ENCODE measurements around the gene MMP23B.

MMP23B gene

GRCh38 chr1:1598720-1599029 lies 33.3 kb upstream of the MMP23B start:
- no peak overlapping the region for H2AFZ ChIP-seq (ENCODE audit: low read length)
- no peaks in the 10 kb centered on the region for H3K4me1 ChIP-seq (ENCODE audit: insufficient read depth, low read length, poor library complexity, severe bottlenecking)
- H3K36me3 ChIP-seq (ENCODE audit: insufficient read depth, low read length), result no peaks in the 10 kb centered on the region
- no peaks in the 10 kb centered on the region for H3K9me2 ChIP-seq (replicated peaks; ENCODE audit: low read depth, low read length)
- no peaks in the 10 kb centered on the region for H3K9me3 ChIP-seq (ENCODE audit: insufficient read depth, low read depth, low read length)
- no peaks in the 10 kb centered on the region for H4K20me1 ChIP-seq (ENCODE audit: insufficient read depth, low read length, poor library complexity, severe bottlenecking)
- H3K9ac ChIP-seq (ENCODE audit: low read depth, low read length, poor library complexity, severe bottlenecking), result no peak overlapping the region
- no peak overlapping the region for H3K4me3 ChIP-seq (ENCODE audit: low read length, poor library complexity, severe bottlenecking)
- TF ChIP-seq EZH2phosphoT487 (IDR thresholded peaks at IDR 0.05; ENCODE audit: borderline replicate concordance), result no peak
- TF ChIP-seq CTCF (conservative IDR thresholded peaks at IDR 0.05; ENCODE audit: low read length), result no peak
- no peaks in the 10 kb centered on the region for H3K79me2 ChIP-seq (ENCODE audit: insufficient read depth, low read length)
- no peaks in the 10 kb centered on the region for H3F3A ChIP-seq (ENCODE audit: low read depth)
- peaks cover 19% of the 10 kb centered on the region for H3K27me3 ChIP-seq (ENCODE audit: insufficient read depth, low read length, poor library complexity, severe bottlenecking)
- no peak overlapping the region for H3K4me2 ChIP-seq (ENCODE audit: low read depth, low read length, poor library complexity, severe bottlenecking)

- no peaks in the 10 kb centered on the region for H4K20me1 ChIP-seq (ENCODE audit: insufficient read depth, low read length, poor library complexity, severe bottlenecking)
- no peaks in the 10 kb centered on the region for H3K9me3 ChIP-seq (ENCODE audit: insufficient read depth, low read depth, low read length)
- H3K9ac ChIP-seq (ENCODE audit: low read depth, low read length, poor library complexity, severe bottlenecking), result no peak overlapping the region
- H3K4me3 ChIP-seq (ENCODE audit: low read length, poor library complexity, severe bottlenecking), result no peak overlapping the region
- H3K27me3 ChIP-seq (ENCODE audit: insufficient read depth, low read length, poor library complexity, severe bottlenecking), result peaks cover 19% of the 10 kb centered on the region
- no peaks in the 10 kb centered on the region for H3K9me2 ChIP-seq (replicated peaks; ENCODE audit: low read depth, low read length)
- no peaks in the 10 kb centered on the region for H3K4me1 ChIP-seq (ENCODE audit: insufficient read depth, low read length, poor library complexity, severe bottlenecking)
- no peak overlapping the region for H2AFZ ChIP-seq (ENCODE audit: low read length)
- no peaks in the 10 kb centered on the region for H3K36me3 ChIP-seq (ENCODE audit: insufficient read depth, low read length)
- H3F3A ChIP-seq (ENCODE audit: low read depth), result no peaks in the 10 kb centered on the region
- TF ChIP-seq EZH2phosphoT487 (IDR thresholded peaks at IDR 0.05; ENCODE audit: borderline replicate concordance), result no peak
- no peak for TF ChIP-seq CTCF (conservative IDR thresholded peaks at IDR 0.05; ENCODE audit: low read length)
- no peaks in the 10 kb centered on the region for H3K79me2 ChIP-seq (ENCODE audit: insufficient read depth, low read length)
- H3K4me2 ChIP-seq (ENCODE audit: low read depth, low read length, poor library complexity, severe bottlenecking), result no peak overlapping the region
Observed at GRCh38 chr1:1599030-1599934, 32.7 kb upstream of the MMP23B start.

GRCh38 chr1:1599935-1600860 lies 31.8 kb upstream of the MMP23B start, which contains the start of gene FNDC10:
TSS of gene FNDC10 (minus strand) at chr1:1600135. CDS start at chr1:1600015, 120 bp downstream.
- Histone ChIP-seq H3K4me2 (ENCODE audit: low read depth, low read length, poor library complexity, severe bottlenecking) (no peak within 1 kb of the TSS), H3K9me2 (replicated peaks; ENCODE audit: low read depth, low read length) (no peaks in the 10 kb centered on the region), H4K20me1 (ENCODE audit: insufficient read depth, low read length, poor library complexity, severe bottlenecking) (no peaks in the 10 kb centered on the region), H3K27me3 (ENCODE audit: insufficient read depth, low read length, poor library complexity, severe bottlenecking) (peaks cover 14% of the 10 kb centered on the region), H3K9me3 (ENCODE audit: insufficient read depth, low read depth, low read length) (no peaks in the 10 kb centered on the region), H3K79me2 (ENCODE audit: insufficient read depth, low read length) (no peaks in the 10 kb centered on the region), H2AFZ (ENCODE audit: low read length) (no peak within 1 kb of the TSS), H3K9ac (ENCODE audit: low read depth, low read length, poor library complexity, severe bottlenecking) (no peak within 1 kb of the TSS), H3K4me1 (ENCODE audit: insufficient read depth, low read length, poor library complexity, severe bottlenecking) (no peaks in the 10 kb centered on the region), H3K4me3 (ENCODE audit: low read length, poor library complexity, severe bottlenecking) (no peak within 1 kb of the TSS), H3F3A (ENCODE audit: low read depth) (no peaks in the 10 kb centered on the region), H3K36me3 (ENCODE audit: insufficient read depth, low read length) (no peaks in the 10 kb centered on the region)
- TF ChIP-seq EZH2phosphoT487 (IDR thresholded peaks at IDR 0.05; ENCODE audit: borderline replicate concordance) (no peak), CTCF (conservative IDR thresholded peaks at IDR 0.05; ENCODE audit: low read length) (no peak)

All from Loucy (cell line).